ENCODE results near the gene TRUB2.

TRUB2 gene

GRCh38 chr9:128260340-128260739, 61.9 kb downstream of the TRUB2 start:
- no peak for DNase-seq

DNA sequence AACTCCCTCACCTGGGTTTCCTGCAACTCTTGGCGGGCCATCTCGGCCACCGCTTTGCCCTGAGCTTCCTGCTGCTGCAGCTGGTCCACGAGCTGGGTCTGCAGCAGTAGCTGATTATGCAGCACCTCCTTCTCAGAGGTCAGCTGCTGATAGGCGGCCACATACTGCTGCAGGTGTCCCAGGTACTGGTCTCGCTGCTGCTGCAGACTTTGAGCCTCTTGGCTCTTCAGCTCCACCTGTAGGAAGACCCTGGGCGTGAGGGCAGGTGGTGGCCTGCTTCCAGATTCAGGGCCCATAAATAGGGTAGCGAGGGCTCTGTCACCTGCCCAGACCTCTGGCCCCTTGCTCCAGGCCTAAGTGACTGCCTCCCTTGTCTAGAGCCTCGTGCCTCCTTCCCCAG, 63.1 kb downstream of the TRUB2 start:
- DNase-seq: no peak

GRCh38 chr9:128258326-128258725, 63.9 kb downstream of the TRUB2 start:
- no peak for DNase-seq

GRCh38 chr9:128257907-128258306, 64.3 kb downstream of the TRUB2 start:
- DNase-seq: no peak

GRCh38 chr9:128257086-128257825, 65.0 kb downstream of the TRUB2 start:
- DNase-seq: no peak
